ENCODE results near the gene DZANK1. TPM values are rescaled to one million over a fixed set of nuclear protein-coding genes. Genes with fewer than 3 reads are reported as not detected.

Gene DZANK1
- total RNA-seq: 0.68 and 1.4 TPM in 2 replicates

GRCh38 chr20:18466894-18467730 lies at the start of gene DZANK1, which contains the start of gene POLR3F:
TSS of gene DZANK1 (minus strand) at chr20:18467030. CDS start at chr20:18465358, 1,672 bp downstream.
TSS of gene POLR3F (plus strand) at chr20:18467390. CDS start at chr20:18467507, 117 bp downstream.

GRCh38 chr20:18507218-18508191 lies 40.7 kb upstream of the DZANK1 start, which contains the start of gene SEC23B:
TSS of gene SEC23B (plus strand) at chr20:18507940. CDS start at chr20:18510836, 2,896 bp downstream.

DNA sequence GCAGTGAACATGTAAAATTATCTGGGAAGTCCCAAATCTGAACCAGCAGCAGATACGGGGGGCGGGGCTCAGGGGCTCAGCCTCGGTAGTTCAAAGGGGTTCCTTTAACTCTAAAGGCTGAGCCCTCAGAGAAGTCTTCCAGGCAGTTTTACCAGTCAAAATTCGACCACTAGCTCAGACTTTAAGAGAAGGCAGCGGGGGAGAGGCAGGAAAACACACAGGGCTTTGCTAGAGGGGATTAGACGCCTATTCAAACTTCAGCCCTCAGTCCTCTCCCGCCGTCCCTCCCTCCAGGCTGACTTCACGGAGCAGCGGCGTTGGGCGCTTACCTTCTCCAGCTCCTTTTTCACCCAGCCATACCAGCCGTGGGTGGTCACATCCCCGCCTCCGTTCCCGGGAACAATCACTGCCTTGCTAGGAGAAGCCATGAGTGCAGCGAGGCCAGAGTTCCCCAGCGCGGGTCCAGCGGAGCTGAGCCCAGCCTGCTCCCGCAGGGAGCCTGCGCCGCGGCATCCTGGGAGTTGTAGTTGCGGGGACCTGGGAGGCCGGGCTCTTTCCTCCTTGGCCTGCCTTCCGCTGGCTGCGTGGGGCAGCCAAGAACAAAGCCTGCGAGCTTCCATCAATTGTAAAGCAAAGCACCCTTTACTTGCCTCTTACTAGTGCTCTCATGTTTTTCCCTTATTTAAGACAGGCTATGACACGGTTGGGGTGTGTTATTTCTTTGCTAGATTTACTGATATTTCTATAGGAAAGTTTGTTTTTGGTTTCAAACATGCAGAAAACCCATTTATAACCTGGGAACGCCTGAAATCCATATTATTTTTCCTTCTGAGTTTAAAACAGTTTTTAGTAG lies 30.1 kb upstream of the DZANK1 start, which contains the start of gene RBBP9:
Gene RBBP9 (minus strand): TSS at position 486 of the 853 bp plus-strand sequence. CDS start 58 bp downstream, at position 428.

Other genes starting within 250 kb of the DZANK1 start
- gene ZNF133, start 178.5 kb downstream of the DZANK1 start, total RNA-seq: 22.9 and 27.0 TPM in 2 replicates
- 11.0 and 11.6 TPM in 2 replicates for gene POLR3F, start 360 bp upstream of the DZANK1 start, total RNA-seq
- 16.2 and 16.4 TPM in 2 replicates for gene RBBP9, start 30.2 kb upstream of the DZANK1 start, total RNA-seq
- gene SEC23B, start 40.9 kb upstream of the DZANK1 start, total RNA-seq: 90.6 and 170 TPM in 2 replicates
- 47.8 and 112 TPM in 2 replicates for gene SMIM26, start 100.4 kb upstream of the DZANK1 start, total RNA-seq
- 83.2 and 137 TPM in 2 replicates for gene DTD1, start 121.0 kb upstream of the DZANK1 start, total RNA-seq

All from nasal cavity respiratory epithelium epithelial cell of viscerocranial mucosa (primary cell).